Psoas muscle (tissue), 8 donors: ENCODE results near the gene TRPV3. TPM values are rescaled to one million over a fixed set of nuclear protein-coding genes. Genes with fewer than 3 reads are reported as not detected.
"Not testable (repeated sequence)": the region's sequence is repeated elsewhere in the genome, so short reads cannot be mapped to it uniquely, and the experiment has no call there.

ENCODE experiments used
- ATAC-seq, 4 donors: fragments of 200-7000 bp; cut with Tn5 transposase; one replicate each; pipeline ENCODE4 v1.9.1; 2020; ENCODE audit warnings: moderate library complexity in 3 of 4, mild to moderate bottlenecking in 2 of 4
- DNase-seq, 2 donors: peaks; one replicate each; pipeline ENCODE4 v3.0.0-alpha.2; 2020
- H3K27ac ChIP-seq: fragments of 200-600 bp; one replicate; pipeline ENCODE4 v1.8.0; 2022
- H3K27me3 ChIP-seq, 3 donors: fragments of 200-600 bp in 1 of 3; one replicate each; pipeline versions ENCODE4 v1.6.1 to v1.8.0; 2013 to 2022; ENCODE audit warnings: low read length in 2 of 3, mild to moderate bottlenecking in 2 of 3, moderate library complexity in 1 of 3; ENCODE audit not compliant: insufficient read depth in 3 of 3
- H3K36me3 ChIP-seq, 2 donors: fragments of 200-600 bp in 1 of 2; one replicate each; pipeline versions ENCODE4 v1.6.1 to v1.8.0; 2013 to 2022; ENCODE audit warnings: low read depth in 1 of 2, mild to moderate bottlenecking in 1 of 2, moderate library complexity in 1 of 2; ENCODE audit not compliant: insufficient read depth in 1 of 2
- H3K4me1 ChIP-seq: fragments of 200-600 bp; one replicate; pipeline ENCODE4 v1.8.0; 2022
- H3K4me3 ChIP-seq: fragments of 200-600 bp; one replicate; pipeline ENCODE4 v1.8.0; 2022; ENCODE audit warnings: mild to moderate bottlenecking
- H3K9me3 ChIP-seq: fragments of 200-600 bp; one replicate; pipeline ENCODE4 v1.8.0; 2022
- WGBS, 3 donors: extraction: QIAGEN DNeasy Blood & Tissue Kit; methylation state at CpG; one replicate each; pipeline versions ENCODE4 v1.1.6 to v1.1.7; 2013; 5-methylcytosine and 5-hydroxymethylcytosine counted together
- intact Hi-C, 2 donors: fragments of 100-400 bp; cut with DNase I; formaldehyde crosslinking; loops; one replicate each; pipeline versions ENCODE4 v1.11.0 to v1.14.2; 2022
- polyA plus RNA-seq, 3 donors: library from polyadenylated mRNA; stranded (reverse); fragments of 200-250 nt; gene quantifications; one replicate each; pipeline ENCODE4 v1.2.3, GENCODE V29; 2013
- total RNA-seq, 4 donors: library from RNA; stranded (reverse); fragmentation: NEBNext Ultra II Directional in 2 of 4; extraction: Animal tissue kit (Norgen Biotek cat#: 25700) in 2 of 4; gene quantifications; one replicate each; pipeline versions ENCODE4 v1.2.1 to v1.2.4, GENCODE V29; 2021 to 2023
- TF ChIP-seq, protein P1 (sequence below): fragments of 200-600 bp; IDR thresholded peaks from one replicate; pipeline ENCODE4 v1.8.0; 2022; ENCODE audit warnings: antibody characterized with exemption
- donor health status: healthy with polysubstance abuse.
- donor health status: DM: no; HTN: no; CAD: no; lungs with moderate emphysema.
- donor health status: Bipolar disorder and iron deficiency.
- donor health status: healthy.
- donor health status: DM: yes; HTN: yes; CAD: no.
- donor health status: DM: no; HTN: no; CAD: no.
- donor health status: DM: no; HTN: no; CAD: no.
- donor health status: DM: yes; HTN: yes; CAD: no.

TRPV3 gene
- total and polyA plus RNA-seq, 7 donors, result 0.32 to 10.1 (median 0.71) TPM

DNA sequence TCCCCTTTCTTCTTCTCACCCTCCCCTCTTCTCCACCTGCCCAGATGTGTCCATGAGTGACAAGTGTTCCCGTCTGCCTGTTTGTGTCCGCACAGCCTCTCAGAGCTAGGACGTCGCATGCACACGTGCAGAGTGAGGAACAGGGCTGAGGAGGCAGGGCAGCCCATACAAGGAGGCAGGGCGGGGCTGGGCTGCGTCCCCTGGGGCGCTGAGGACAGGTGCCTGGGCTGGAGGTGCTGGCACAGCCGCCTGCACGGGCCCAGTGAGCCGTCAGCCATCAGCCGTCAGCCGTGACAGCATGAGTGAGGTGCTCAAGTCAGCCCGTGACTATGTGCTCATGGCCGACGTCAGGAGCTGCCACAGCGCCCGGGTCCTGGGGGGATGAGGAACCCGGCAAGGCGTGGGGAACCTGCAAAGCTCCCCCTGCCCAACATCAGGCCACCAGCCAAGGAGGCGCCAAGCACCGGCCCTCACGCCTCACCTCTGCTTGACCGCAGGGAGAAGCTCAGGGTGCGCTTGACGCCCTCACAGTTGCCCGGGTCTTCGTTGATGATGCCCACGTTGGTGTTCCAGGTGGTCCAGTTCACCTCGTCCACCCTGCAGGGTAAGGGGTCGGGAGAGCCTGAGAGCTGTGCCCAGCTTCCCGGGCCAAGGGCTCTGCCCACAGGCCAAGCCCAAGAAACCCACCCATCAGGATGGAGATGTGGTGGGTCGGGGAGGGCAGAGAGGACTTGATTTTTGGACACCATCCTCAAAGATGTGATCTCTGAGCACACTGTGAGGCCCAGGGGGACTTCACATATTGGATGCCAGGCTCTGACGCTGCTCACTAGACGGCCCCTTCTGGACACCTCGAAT, 13.7 kb upstream of the TRPV3 start:
- Histone ChIP-seq H3K9me3 (no peaks in the 10 kb centered on the region), H3K4me1 (no peaks in the 10 kb centered on the region), H3K27ac (no peak overlapping the region), H3K36me3 (peaks cover 5 to 69% of the 10 kb centered on the region in 2 donors), H3K4me3 (no peak overlapping the region), H3K27me3 (no peaks in the 10 kb centered on the region)
- no peak for DNase-seq
- ATAC-seq, result no peak
- TF ChIP-seq, protein P1, sequence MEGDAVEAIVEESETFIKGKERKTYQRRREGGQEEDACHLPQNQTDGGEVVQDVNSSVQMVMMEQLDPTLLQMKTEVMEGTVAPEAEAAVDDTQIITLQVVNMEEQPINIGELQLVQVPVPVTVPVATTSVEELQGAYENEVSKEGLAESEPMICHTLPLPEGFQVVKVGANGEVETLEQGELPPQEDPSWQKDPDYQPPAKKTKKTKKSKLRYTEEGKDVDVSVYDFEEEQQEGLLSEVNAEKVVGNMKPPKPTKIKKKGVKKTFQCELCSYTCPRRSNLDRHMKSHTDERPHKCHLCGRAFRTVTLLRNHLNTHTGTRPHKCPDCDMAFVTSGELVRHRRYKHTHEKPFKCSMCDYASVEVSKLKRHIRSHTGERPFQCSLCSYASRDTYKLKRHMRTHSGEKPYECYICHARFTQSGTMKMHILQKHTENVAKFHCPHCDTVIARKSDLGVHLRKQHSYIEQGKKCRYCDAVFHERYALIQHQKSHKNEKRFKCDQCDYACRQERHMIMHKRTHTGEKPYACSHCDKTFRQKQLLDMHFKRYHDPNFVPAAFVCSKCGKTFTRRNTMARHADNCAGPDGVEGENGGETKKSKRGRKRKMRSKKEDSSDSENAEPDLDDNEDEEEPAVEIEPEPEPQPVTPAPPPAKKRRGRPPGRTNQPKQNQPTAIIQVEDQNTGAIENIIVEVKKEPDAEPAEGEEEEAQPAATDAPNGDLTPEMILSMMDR, result no peak
- intact Hi-C loops, result no loop called here
- WGBS, 3 donors, result 89 to 94% (median 89%) methylated on average over 36 of the region's 36 CpGs

DNA sequence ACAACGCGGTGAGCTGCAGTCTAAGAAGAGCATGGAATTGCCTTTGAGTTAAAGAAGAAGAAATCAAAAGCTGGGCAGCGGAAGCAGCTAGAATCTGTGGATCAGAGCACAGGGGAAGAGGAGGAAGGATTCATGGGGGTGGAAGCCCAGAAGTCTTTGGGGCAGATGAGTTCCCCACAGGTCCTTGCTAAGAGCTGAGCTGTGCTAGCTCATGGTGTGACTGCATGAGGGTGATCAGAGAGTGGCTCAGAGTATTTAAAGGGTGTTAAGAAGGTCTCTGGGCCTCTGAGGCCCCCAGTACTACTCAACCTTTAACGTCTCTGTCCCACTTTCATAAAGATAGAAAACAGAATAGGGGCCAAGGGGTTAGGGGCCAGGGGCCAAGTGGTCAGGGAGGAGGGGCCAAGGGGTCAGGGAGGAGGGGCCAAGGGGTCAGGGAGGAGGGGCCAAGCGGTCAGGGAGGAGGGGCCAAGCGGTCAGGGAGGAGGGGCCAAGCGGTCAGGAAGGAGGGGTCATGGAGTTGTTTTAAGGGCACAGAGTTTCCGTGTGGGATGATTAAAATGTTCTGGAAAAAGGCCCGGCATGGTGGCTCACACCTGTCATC, 12.0 kb upstream of the TRPV3 start:
- WGBS, 3 donors, result 85 to 90% (median 89%) methylated on average over 9 of the region's 9 CpGs
- H3K27me3 ChIP-seq, result no peaks in the 10 kb centered on the region

DNA sequence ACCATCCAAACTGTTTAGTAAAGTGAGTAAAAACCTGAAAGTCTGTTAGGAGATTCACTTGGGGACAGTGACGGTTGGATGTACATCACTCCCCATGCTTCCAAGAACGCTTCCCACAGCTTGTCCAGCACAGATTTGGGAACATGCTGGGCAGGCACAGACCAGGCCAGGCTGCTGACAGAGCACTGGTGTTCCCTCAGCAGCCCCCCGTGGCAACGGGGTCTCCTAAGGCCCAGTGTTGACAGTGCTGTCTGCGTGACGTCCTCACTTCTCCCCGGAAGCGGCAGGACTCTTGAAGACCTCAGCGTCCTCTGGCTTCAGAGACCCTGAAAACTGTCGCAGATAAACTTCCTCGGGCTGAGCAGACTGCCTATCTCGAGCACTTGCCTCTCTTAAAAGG, 8.9 kb upstream of the TRPV3 start:
- Histone ChIP-seq H3K9me3 (no peaks in the 10 kb centered on the region), H3K4me3 (no peak overlapping the region), H3K27ac (no peak overlapping the region), H3K4me1 (peaks cover 9% of the 10 kb centered on the region), H3K36me3 (peaks cover 3 to 53% of the 10 kb centered on the region in 2 donors), H3K27me3 (no peaks in the 10 kb centered on the region)
- DNase-seq (no peak), ATAC-seq (no peak)
- intact Hi-C loops, result no loop called here
- TF ChIP-seq, protein P1, result no peak
- 93 to 96% (median 95%) methylated on average over 12 of the region's 12 CpGs for WGBS, 3 donors

More for the DNA sequence above, 12.0 kb upstream of the TRPV3 start:
- DNase-seq (no peak), ATAC-seq (no peak)
- Histone ChIP-seq H3K36me3 (peaks cover 5 to 68% of the 10 kb centered on the region in 2 donors), H3K27ac (no peak overlapping the region), H3K4me1 (no peaks in the 10 kb centered on the region), H3K9me3 (no peaks in the 10 kb centered on the region), H3K4me3 (no peak overlapping the region)
- TF ChIP-seq, protein P1, result no peak
- intact Hi-C loops, result no loop called here

DNA sequence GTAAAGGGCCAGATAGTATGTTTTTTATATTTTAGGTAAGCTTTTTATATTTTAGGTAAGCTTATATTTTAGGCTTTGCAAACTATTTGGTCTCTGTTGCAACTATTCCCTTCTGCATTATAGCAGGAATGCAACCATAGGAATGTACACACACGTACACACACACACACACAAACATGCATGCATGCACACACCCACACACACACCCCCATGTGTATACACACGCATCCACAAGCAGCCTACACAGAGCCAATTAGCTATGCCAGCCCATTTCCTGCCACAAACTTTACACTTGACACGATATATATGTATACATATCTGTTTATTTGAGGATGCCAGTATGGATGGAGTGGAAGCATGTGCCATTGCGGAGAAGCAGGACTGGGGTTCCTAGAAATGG, 7.5 kb upstream of the TRPV3 start:
- ATAC-seq, result no peak
- H3K9me3 ChIP-seq, result no peaks in the 10 kb centered on the region
- H3K36me3 ChIP-seq, result peaks cover 0 to 39% of the 10 kb centered on the region in 2 donors
- no peak overlapping the region for H3K27ac ChIP-seq
- DNase-seq, result peak in 1 of 2 donors; percentile 1
- peaks cover 9% of the 10 kb centered on the region for H3K4me1 ChIP-seq
- TF ChIP-seq, protein P1, result no peak
- 89 to 91% (median 89%) methylated on average over 4 of the region's 4 CpGs for WGBS, 3 donors
- H3K27me3 ChIP-seq, result no peaks in the 10 kb centered on the region
- intact Hi-C loops, result no loop called here
- H3K4me3 ChIP-seq, result no peak overlapping the region

DNA sequence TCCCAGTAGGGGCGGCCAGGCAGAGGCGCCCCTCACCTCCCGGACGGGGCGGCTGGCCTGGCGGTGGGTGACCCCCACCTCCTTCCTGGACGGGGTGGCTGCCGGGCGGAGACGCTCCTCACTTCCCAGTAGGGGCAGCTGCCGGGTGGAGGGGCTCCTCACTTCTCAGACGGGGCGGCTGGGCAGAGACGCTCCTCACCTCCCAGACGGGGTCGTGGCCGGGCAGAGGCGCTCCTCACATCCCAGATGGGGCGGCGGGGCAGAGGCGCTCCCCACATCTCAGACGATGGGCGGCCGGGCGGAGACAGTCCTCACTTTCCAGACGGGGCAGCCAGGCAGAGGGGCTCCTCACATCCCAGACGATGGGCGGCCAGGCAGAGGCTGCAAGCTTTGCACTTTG, 6.6 kb upstream of the TRPV3 start:
- WGBS, 3 donors, result 97% methylated on average over 18 to 28 of the region's 28 CpGs
- intact Hi-C loops, H3K4me1 ChIP-seq, H3K27me3 ChIP-seq, H3K27ac ChIP-seq, ATAC-seq, H3K4me3 ChIP-seq, DNase-seq, H3K9me3 ChIP-seq: not testable (repeated sequence)
- peaks cover 0 to 31% of the 10 kb centered on the region in 2 donors for H3K36me3 ChIP-seq
